HG02798 (cell line): ENCODE results near the gene PROC.

Experiments
- ATAC-seq: cut with Tn5 transposase; IDR thresholded peaks from one replicate; pipeline ENCODE4 v1.9.1; 2021; ENCODE audit warnings: mild to moderate bottlenecking; ENCODE audit not compliant: unreplicated experiment, poor library complexity

PROC gene

GRCh38 chr2:127424598-127425520 is 6.6 kb downstream of the PROC start:
- ATAC-seq: no peak

- no peak for ATAC-seq
Observed at GRCh38 chr2:127425540-127426490, 7.6 kb downstream of the PROC start.

GRCh38 chr2:127426501-127427354 is 8.5 kb downstream of the PROC start:
- ATAC-seq: no peak

- no peak for ATAC-seq
Observed at GRCh38 chr2:127427376-127428056, 9.3 kb downstream of the PROC start.

GRCh38 chr2:127428057-127428814 is 10.0 kb downstream of the PROC start:
- ATAC-seq: no peak

- no peak for ATAC-seq
Observed at GRCh38 chr2:127428815-127429109, 10.5 kb downstream of the PROC start.

GRCh38 chr2:127429291-127429690 is 11.1 kb downstream of the PROC start:
- ATAC-seq: no peak

GRCh38 chr2:127429844-127430425 is 11.7 kb downstream of the PROC start:
- ATAC-seq: no peak

- no peak for ATAC-seq
Observed at GRCh38 chr2:127431408-127432023, 13.3 kb downstream of the PROC start.

GRCh38 chr2:127434515-127434914 is 16.3 kb downstream of the PROC start:
- no peak for ATAC-seq

GRCh38 chr2:127437056-127437455 is 18.8 kb downstream of the PROC start:
- no peak for ATAC-seq

GRCh38 chr2:127437781-127438726 is 19.8 kb downstream of the PROC start:
- no peak for ATAC-seq

GRCh38 chr2:127439343-127439742 is 21.1 kb downstream of the PROC start:
- no peak for ATAC-seq

GRCh38 chr2:127448526-127448925 is 30.3 kb downstream of the PROC start:
- ATAC-seq: no peak

- ATAC-seq: no peak
Observed at GRCh38 chr2:127449414-127449813, 31.2 kb downstream of the PROC start.

GRCh38 chr2:127449898-127450297 is 31.7 kb downstream of the PROC start:
- ATAC-seq: no peak

- ATAC-seq: no peak
Observed at GRCh38 chr2:127451981-127452380, 33.8 kb downstream of the PROC start.
